Urinary bladder (tissue), 4 donors: ENCODE results near the gene NOL8. TPM values are rescaled to one million over a fixed set of nuclear protein-coding genes. Genes with fewer than 3 reads are reported as not detected.

Source experiments
- DNase-seq: peaks from one replicate; pipeline ENCODE4 v3.0.0-alpha.2; 2015; ENCODE audit errors: extremely low spot score
- H3K27ac ChIP-seq: one replicate; pipeline ENCODE4 v1.5.1; 2013; ENCODE audit warnings: low read depth, mild to moderate bottlenecking, moderate library complexity
- H3K36me3 ChIP-seq: one replicate; pipeline ENCODE4 v1.6.1; 2013; ENCODE audit warnings: mild to moderate bottlenecking, moderate library complexity; ENCODE audit not compliant: insufficient read depth
- H3K4me1 ChIP-seq: one replicate; pipeline ENCODE4 v1.6.1; 2013; ENCODE audit warnings: mild to moderate bottlenecking, moderate library complexity; ENCODE audit not compliant: insufficient read depth
- H3K4me3 ChIP-seq: one replicate; pipeline ENCODE4 v1.5.1; 2013; ENCODE audit warnings: low read depth, low read length
- WGBS: extraction: QIAGEN DNeasy Blood & Tissue Kit; methylation state at CpG from one replicate; pipeline ENCODE4 v1.1.7; 2013; 5-methylcytosine and 5-hydroxymethylcytosine counted together
- polyA plus RNA-seq: library from polyadenylated mRNA; stranded (reverse); fragments of 200-250 nt; gene quantifications from one replicate; pipeline ENCODE4 v1.2.3, GENCODE V29; 2013
- total RNA-seq: library from RNA; depleted of rRNA; stranded (reverse); fragments of >200 nt; gene quantifications from one replicate; pipeline ENCODE4 v1.2.3, GENCODE V29; 2014
- donor health status: healthy with polysubstance abuse.
- donor health status: healthy.

The NOL8 gene
- total and polyA plus RNA-seq, 2 donors: 17.2 to 46.3 TPM

GRCh38 chr9:92295827-92296258, 29.3 kb downstream of the NOL8 start:
- no peak overlapping the region for H3K4me3 ChIP-seq
- 54% methylated on average over 4 of the region's 4 CpGs for WGBS
- no peaks in the 10 kb centered on the region for H3K36me3 ChIP-seq
- no peak for DNase-seq
- no peak overlapping the region for H3K27ac ChIP-seq
- H3K4me1 ChIP-seq: no peaks in the 10 kb centered on the region

- Histone ChIP-seq H3K4me1 (no peaks in the 10 kb centered on the region), H3K27ac (no peak overlapping the region), H3K36me3 (no peaks in the 10 kb centered on the region), H3K4me3 (no peak overlapping the region)
- WGBS: 57% methylated on average over 7 of the region's 7 CpGs
- DNase-seq: no peak
These were observed 29.8 kb downstream of the NOL8 start for GRCh38 chr9:92295240-92295790.

- Histone ChIP-seq H3K27ac (no peak overlapping the region), H3K36me3 (no peaks in the 10 kb centered on the region), H3K4me3 (peak overlapping the region; percentile 63), H3K4me1 (no peaks in the 10 kb centered on the region)
- 17% methylated on average over 13 of the region's 13 CpGs for WGBS
- DNase-seq: no peak
These were observed 30.9 kb downstream of the NOL8 start for GRCh38 chr9:92294297-92294676.

GRCh38 chr9:92293452-92294296, 31.5 kb downstream of the NOL8 start, which contains the start of gene IARS1:
Gene IARS1, minus strand, starts transcription at chr9:92293697. Its CDS starts 4,278 bp downstream, at chr9:92289419.
- Histone ChIP-seq H3K27ac (peak within 1 kb of the TSS; percentile 55), H3K36me3 (no peaks in the 10 kb centered on the region), H3K4me3 (peak within 1 kb of the TSS; percentile 63), H3K4me1 (no peaks in the 10 kb centered on the region)
- under 1% methylated on average over 63 of the region's 63 CpGs for WGBS
- DNase-seq: peak; percentile 92

- WGBS: 1% methylated on average over 5 of the region's 5 CpGs
- H3K4me3 ChIP-seq: peak overlapping the region; percentile 63
These were observed 32.1 kb downstream of the NOL8 start for GRCh38 chr9:92293075-92293354.

GRCh38 chr9:92292338-92293074, 32.6 kb downstream of the NOL8 start:
- no peak overlapping the region for H3K27ac ChIP-seq
- H3K4me3 ChIP-seq: no peak overlapping the region
- DNase-seq: no peak

More at GRCh38 chr9:92293075-92293354, 32.1 kb downstream of the NOL8 start:
- Histone ChIP-seq H3K4me1 (no peaks in the 10 kb centered on the region), H3K36me3 (no peaks in the 10 kb centered on the region), H3K27ac (no peak overlapping the region)
- DNase-seq: no peak

GRCh38 chr9:92291577-92291976, 33.6 kb downstream of the NOL8 start:
- no peak for DNase-seq
- Histone ChIP-seq H3K4me1 (no peaks in the 10 kb centered on the region), H3K27ac (no peak overlapping the region), H3K36me3 (no peaks in the 10 kb centered on the region), H3K4me3 (no peak overlapping the region)
- WGBS: 91% methylated on average over 2 of the region's 2 CpGs

More at GRCh38 chr9:92292338-92293074, 32.6 kb downstream of the NOL8 start:
- no peaks in the 10 kb centered on the region for H3K36me3 ChIP-seq
- WGBS: 53% methylated on average over 8 of the region's 8 CpGs
- H3K4me1 ChIP-seq: no peaks in the 10 kb centered on the region

GRCh38 chr9:92290785-92291429, 34.2 kb downstream of the NOL8 start:
- no peak for DNase-seq
- H3K36me3 ChIP-seq: no peaks in the 10 kb centered on the region
- H3K4me3 ChIP-seq: no peak overlapping the region
- no peaks in the 10 kb centered on the region for H3K4me1 ChIP-seq
- no peak overlapping the region for H3K27ac ChIP-seq
- 75% methylated on average over 1 of the region's 1 CpG for WGBS

GRCh38 chr9:92289708-92290390, 35.3 kb downstream of the NOL8 start:
- no peak overlapping the region for H3K27ac ChIP-seq
- H3K4me3 ChIP-seq: no peak overlapping the region
- WGBS: 96% methylated on average over 5 of the region's 5 CpGs

GRCh38 chr9:92279302-92279701, 45.8 kb downstream of the NOL8 start:
- Histone ChIP-seq H3K4me1 (no peaks in the 10 kb centered on the region), H3K36me3 (peaks cover 5% of the 10 kb centered on the region), H3K4me3 (no peak overlapping the region), H3K27ac (no peak overlapping the region)
- DNase-seq: no peak
- WGBS: 90% methylated on average over 1 of the region's 1 CpG

More at GRCh38 chr9:92289708-92290390, 35.3 kb downstream of the NOL8 start:
- no peak for DNase-seq
- no peaks in the 10 kb centered on the region for H3K4me1 ChIP-seq
- H3K36me3 ChIP-seq: no peaks in the 10 kb centered on the region

- Histone ChIP-seq H3K27ac (no peak overlapping the region), H3K36me3 (peaks cover 5% of the 10 kb centered on the region), H3K4me1 (no peaks in the 10 kb centered on the region), H3K4me3 (no peak overlapping the region)
- DNase-seq: no peak
- 67% methylated on average over 2 of the region's 2 CpGs for WGBS
These were observed 47.0 kb downstream of the NOL8 start for GRCh38 chr9:92278110-92278509.

GRCh38 chr9:92276331-92277032, 48.7 kb downstream of the NOL8 start:
- Histone ChIP-seq H3K36me3 (peaks cover 5% of the 10 kb centered on the region), H3K27ac (no peak overlapping the region), H3K4me1 (no peaks in the 10 kb centered on the region), H3K4me3 (no peak overlapping the region)
- no peak for DNase-seq
- 66% methylated on average over 11 of the region's 11 CpGs for WGBS
